Heart right ventricle (tissue), 16 donors: ENCODE results near the gene DLEC1. TPM values are rescaled to one million over a fixed set of nuclear protein-coding genes. Genes with fewer than 3 reads are reported as not detected.
"Not testable (repeated sequence)": the region's sequence is repeated elsewhere in the genome, so short reads cannot be mapped to it uniquely, and the experiment has no call there.

ENCODE experiments used
- ATAC-seq, 8 donors: fragments of 200-7000 bp; cut with Tn5 transposase; one replicate each; pipeline ENCODE4 v1.9.1; 2020; ENCODE audit warnings: mild to moderate bottlenecking in 8 of 8, moderate library complexity in 8 of 8, moderate number of reproducible peaks in 1 of 8
- DNase-seq, 2 donors: peaks; one replicate each; pipeline ENCODE4 v3.0.0-alpha.2; 2020
- H3K27ac ChIP-seq, 10 donors: fragments of 200-600 bp; sonication (generic) in 2 of 10; one replicate each; pipeline versions ENCODE4 v1.5.0 to v1.8.0; 2020 to 2022; ENCODE audit warnings: mild to moderate bottlenecking in 3 of 10
- H3K27me3 ChIP-seq, 7 donors: fragments of 200-600 bp; one replicate each; pipeline ENCODE4 v1.8.0; 2021 to 2022; ENCODE audit warnings: mild to moderate bottlenecking in 2 of 7
- H3K36me3 ChIP-seq, 9 donors: fragments of 200-600 bp; sonication (generic) in 1 of 9; one replicate each; pipeline versions ENCODE4 v1.5.0 to v1.8.0; 2020 to 2022; ENCODE audit warnings: mild to moderate bottlenecking in 2 of 9
- H3K4me1 ChIP-seq, 9 donors: fragments of 200-600 bp; sonication (generic) in 1 of 9; one replicate each; pipeline versions ENCODE4 v1.5.0 to v1.8.0; 2020 to 2022; ENCODE audit warnings: mild to moderate bottlenecking in 4 of 9
- H3K4me3 ChIP-seq, 10 donors: fragments of 200-600 bp; sonication (generic) in 2 of 10; one replicate each; pipeline versions ENCODE4 v1.5.0 to v1.8.0; 2020 to 2022; ENCODE audit warnings: mild to moderate bottlenecking in 7 of 10, moderate library complexity in 2 of 10
- H3K9me3 ChIP-seq, 11 donors: fragments of 200-600 bp in 10 of 11; sonication (generic) in 2 of 11; one replicate each; pipeline versions ENCODE4 v1.5.0 to v1.8.0; 2013 to 2022; ENCODE audit warnings: mild to moderate bottlenecking in 2 of 11, control low read depth in 1 of 11, moderate library complexity in 1 of 11
- CTCF ChIP-seq, 9 donors: fragments of 200-600 bp; sonication (generic) in 2 of 9; IDR thresholded peaks; one replicate each; pipeline versions ENCODE4 v1.5.0 to v1.8.0; 2021 to 2022; ENCODE audit warnings: antibody characterized with exemption in 9 of 9, mild to moderate bottlenecking in 5 of 9, moderate library complexity in 1 of 9
- WGBS, 2 donors: extraction: QIAGEN DNeasy Blood & Tissue Kit; methylation state at CpG; one replicate each; pipeline ENCODE4 v1.1.7; 2013; ENCODE audit warnings: inconsistent platforms in 1 of 2; 5-methylcytosine and 5-hydroxymethylcytosine counted together
- intact Hi-C, 10 donors: fragments of 100-400 bp; cut with DNase I; formaldehyde crosslinking; loops; one replicate each; pipeline versions ENCODE4 v1.11.1 to v1.14.2; 2022
- polyA plus RNA-seq, 2 donors: library from polyadenylated mRNA; stranded (reverse); fragments of 200-250 nt; gene quantifications; one replicate each; pipeline ENCODE4 v1.2.3, GENCODE V29; 2013
- total RNA-seq, 10 donors: library from RNA; stranded (reverse); fragmentation: NEBNext Ultra II Directional in 3 of 10; extraction: Animal tissue kit (Norgen Biotek cat#: 25700) in 3 of 10; gene quantifications; one replicate each; pipeline versions ENCODE4 v1.2.1 to v1.2.4, GENCODE V29; 2021 to 2023
- donor health status: Arrhythmogenic right ventricular cardiomyopathy.
- donor health status: ischemic (EF 13 %, LVEDD 7.1; RV severe dilation, severe dysfunction).
- donor health status: healthy with polysubstance abuse.
- donor health status: DM: no; HTN: yes; CAD: no.
- donor health status: DM: no; HTN: no; CAD: no.
- donor health status: ischemic (EF 25% LVEDD 6.9; RV normal size, moderate dysfunction).
- donor health status: ischemic (EF 25% LVEDD 5.7; RV mildly dilated, moderate dysfunction).
- donor health status: healthy.
- donor health status: DM: yes; HTN: yes; CAD: no.
- donor health status: Ischemic cardiomyopathy.
- donor health status: ischemic (EF 35%, LVEDD 5.7; RV mildly dilated, moderate dysfunction).
- donor health status: nonischemic (EF 11% LVEDD 7.7; RV severe dilation, severe dysfunction).
- donor health status: DM: yes; HTN: yes; CAD: no.
- donor health status: PGD.
- donor health status: ischemic (EF 29% LVEDD 5.4; RV normal size, mild dysfunction).
- donor health status: nonischemic (EF 23%, LVEDD 6.1; RV moderate dilation, normal function).

The DLEC1 gene
- total and polyA plus RNA-seq, 12 donors: 0.09 to 0.66 (median 0.30) TPM; not detected in 4

- no peak for TF ChIP-seq CTCF (IDR thresholded peaks at IDR 0.05)
- Histone ChIP-seq H3K36me3 (no peaks in the 10 kb centered on the region), H3K4me3 (no peak overlapping the region), H3K27ac (no peak overlapping the region), H3K27me3 (no peaks in the 10 kb centered on the region), H3K9me3 (peaks cover 0 to 32% (median 0%) of the 10 kb centered on the region in 11 donors), H3K4me1 (no peaks in the 10 kb centered on the region)
- no peak for DNase-seq
- intact Hi-C loops: no loop called here
- no peak for ATAC-seq
- WGBS, 2 donors: 90 to 98% methylated on average over 3 of the region's 3 CpGs
These were observed 47.5 kb downstream of the DLEC1 start for GRCh38 chr3:38086496-38086895.

GRCh38 chr3:38087278-38087677 is 48.3 kb downstream of the DLEC1 start:
- DNase-seq, ATAC-seq, H3K4me1 ChIP-seq, H3K27ac ChIP-seq, H3K4me3 ChIP-seq, H3K27me3 ChIP-seq, intact Hi-C loops, H3K36me3 ChIP-seq: not testable (repeated sequence)
- H3K9me3 ChIP-seq: peaks cover 0 to 32% (median 0%) of the 10 kb centered on the region in 11 donors

- TF ChIP-seq CTCF (IDR thresholded peaks at IDR 0.05): no peak
- intact Hi-C loops: no loop called here
- Histone ChIP-seq H3K27ac (no peak overlapping the region), H3K9me3 (peaks cover 0 to 32% (median 0%) of the 10 kb centered on the region in 11 donors), H3K4me1 (no peaks in the 10 kb centered on the region), H3K4me3 (no peak overlapping the region), H3K36me3 (no peaks in the 10 kb centered on the region), H3K27me3 (no peaks in the 10 kb centered on the region)
- ATAC-seq (peak in 2 of 8 donors; percentile 11 to 30), DNase-seq (no peak)
- 88 to 90% methylated on average over 11 of the region's 11 CpGs for WGBS, 2 donors
These were observed 49.4 kb downstream of the DLEC1 start for GRCh38 chr3:38088126-38089078.

- WGBS, 2 donors: 40 to 52% methylated on average over 2 of the region's 2 CpGs
- peak in 4 of 8 donors; percentile 20 to 75 (median 50) for ATAC-seq
These were observed 50.2 kb downstream of the DLEC1 start for GRCh38 chr3:38089163-38089562.

More at GRCh38 chr3:38089163-38089562, 50.2 kb downstream of the DLEC1 start:
- Histone ChIP-seq H3K9me3 (peaks cover 0 to 25% (median 0%) of the 10 kb centered on the region in 11 donors), H3K27ac (no peak overlapping the region), H3K27me3 (no peaks in the 10 kb centered on the region), H3K36me3 (no peaks in the 10 kb centered on the region), H3K4me1 (no peaks in the 10 kb centered on the region), H3K4me3 (no peak overlapping the region)
- no peak for TF ChIP-seq CTCF (IDR thresholded peaks at IDR 0.05)
- intact Hi-C loops: no loop called here
- no peak for DNase-seq
